ENCODE data around the gene CASKIN1. TPM values are rescaled to one million over a fixed set of nuclear protein-coding genes. Genes with fewer than 3 reads are reported as not detected.

The CASKIN1 gene
- total RNA-seq, 1 experiment from 2014 or later, result 1.0 TPM

DNA sequence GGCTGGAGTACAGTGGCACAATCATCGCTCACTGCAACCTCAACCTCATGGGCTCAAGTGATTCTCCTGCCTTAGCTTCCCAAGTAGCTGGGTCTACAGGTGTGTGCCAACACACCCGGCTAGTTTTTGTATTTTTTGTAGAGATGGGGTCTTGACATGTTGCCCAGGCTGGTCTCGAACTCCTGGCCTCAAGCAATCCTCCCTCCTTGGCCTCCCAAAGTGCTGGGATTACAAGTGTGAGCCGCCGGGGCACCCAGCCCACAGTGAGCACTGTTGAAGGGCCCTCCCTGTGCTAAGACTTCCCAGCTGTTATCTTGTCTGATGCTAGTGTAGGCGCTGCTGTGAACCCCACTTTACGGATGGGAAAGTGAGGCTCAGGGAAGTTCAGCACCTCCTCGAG lies 8.0 kb downstream of the CASKIN1 start:
- H3K36me3 ChIP-seq, result no peaks in the 10 kb centered on the region
- no peaks in the 10 kb centered on the region for H3K9me3 ChIP-seq
- no peaks in the 10 kb centered on the region for H3K27me3 ChIP-seq
- no peak for DNase-seq
- no peak overlapping the region for H3K4me3 ChIP-seq

DNA sequence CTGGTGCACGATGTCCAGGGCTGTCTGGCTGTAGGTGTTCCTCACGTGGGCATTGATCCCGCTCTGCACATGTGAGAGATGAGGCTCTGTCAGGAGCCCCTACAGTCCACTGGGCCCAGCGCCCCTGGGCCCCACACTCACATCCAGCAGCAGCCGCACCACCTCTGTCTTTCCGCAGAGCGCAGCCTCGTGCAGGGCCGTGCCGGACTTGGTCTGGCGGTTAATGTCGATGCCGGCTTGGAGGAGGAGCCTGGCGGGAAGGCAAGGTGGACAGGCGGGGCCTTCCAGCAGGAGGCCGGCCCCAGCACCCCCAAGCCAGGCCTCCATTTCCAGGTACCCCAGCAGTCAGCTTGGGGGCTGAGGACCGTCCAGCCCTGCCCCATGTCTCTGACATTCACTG lies 9.2 kb downstream of the CASKIN1 start:
- Histone ChIP-seq H3K36me3 (peaks cover 3% of the 10 kb centered on the region; the same call in 1 of the 2 replicates), H3K27me3 (no peaks in the 10 kb centered on the region), H3K4me3 (no peak overlapping the region), H3K9me3 (no peaks in the 10 kb centered on the region)
- no peak for DNase-seq

- Histone ChIP-seq H3K36me3 (peaks cover 8% of the 10 kb centered on the region; the same call in 1 of the 2 replicates), H3K9me3 (no peaks in the 10 kb centered on the region), H3K27me3 (no peaks in the 10 kb centered on the region), H3K4me3 (no peak overlapping the region)
- DNase-seq, result no peak
Measured at GRCh38 chr16:2186505-2186904, 9.9 kb downstream of the CASKIN1 start.

GRCh38 chr16:2186064-2186463 lies 10.3 kb downstream of the CASKIN1 start:
- DNase-seq, result no peak
- no peak overlapping the region for H3K4me3 ChIP-seq
- H3K9me3 ChIP-seq, result no peaks in the 10 kb centered on the region
- peaks cover 8% of the 10 kb centered on the region; the same call in 1 of the 2 replicates for H3K36me3 ChIP-seq
- no peaks in the 10 kb centered on the region for H3K27me3 ChIP-seq

DNA sequence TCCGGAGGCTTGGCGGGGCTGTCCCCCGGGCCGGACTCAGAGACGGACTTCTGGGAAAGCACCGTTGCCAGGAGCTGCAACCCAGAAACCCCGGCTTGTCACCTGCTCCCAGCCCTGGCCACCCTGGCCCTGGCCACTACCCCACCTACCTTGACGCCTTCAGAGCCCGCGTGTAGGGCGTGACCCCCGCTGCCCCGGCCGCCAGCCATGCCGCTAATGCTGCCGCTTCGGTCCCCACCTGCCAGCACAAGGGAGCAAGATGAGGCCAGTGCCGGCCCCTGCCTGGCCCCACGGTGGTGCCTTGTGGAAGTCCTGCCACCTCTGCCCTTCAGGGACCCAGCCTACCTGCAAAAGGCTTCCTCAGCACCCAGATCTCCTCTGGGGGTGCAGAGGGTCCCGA lies 11.4 kb downstream of the CASKIN1 start:
- Histone ChIP-seq H3K4me3 (no peak overlapping the region), H3K9me3 (no peaks in the 10 kb centered on the region), H3K27me3 (no peaks in the 10 kb centered on the region), H3K36me3 (peaks cover 8% of the 10 kb centered on the region; the same call in 1 of the 2 replicates)
- no peak for DNase-seq

DNA sequence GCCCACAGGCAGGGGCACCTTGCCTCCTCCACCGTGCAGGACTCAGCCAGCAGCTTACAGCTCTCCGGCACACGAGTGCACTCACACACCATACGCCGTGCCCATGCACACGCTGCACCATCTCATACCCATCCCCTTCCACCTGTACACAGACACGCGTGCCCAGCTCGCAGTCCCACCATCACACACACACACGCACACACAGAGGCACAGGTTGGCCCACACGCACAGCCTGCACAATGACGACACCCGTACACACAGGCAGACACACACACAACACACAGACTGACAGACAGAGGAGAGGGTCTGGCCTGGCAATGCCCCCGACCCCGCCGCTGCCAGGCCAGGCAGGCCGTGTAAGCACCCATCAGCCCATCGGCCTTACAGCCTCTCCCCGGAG lies 12.1 kb downstream of the CASKIN1 start:
- Histone ChIP-seq H3K9me3 (no peaks in the 10 kb centered on the region), H3K36me3 (peaks cover 8% of the 10 kb centered on the region; the same call in 1 of the 2 replicates), H3K4me3 (no peak overlapping the region), H3K27me3 (no peaks in the 10 kb centered on the region)
- no peak for DNase-seq

GRCh38 chr16:2183671-2184070 lies 12.7 kb downstream of the CASKIN1 start:
- Histone ChIP-seq H3K36me3 (peaks cover 8% of the 10 kb centered on the region; the same call in 1 of the 2 replicates), H3K27me3 (no peaks in the 10 kb centered on the region), H3K4me3 (no peak overlapping the region), H3K9me3 (no peaks in the 10 kb centered on the region)
- no peak for DNase-seq

- peaks cover 16% of the 10 kb centered on the region for H3K36me3 ChIP-seq
- no peak for DNase-seq
- no peaks in the 10 kb centered on the region for H3K9me3 ChIP-seq
- no peaks in the 10 kb centered on the region for H3K27me3 ChIP-seq
- no peak overlapping the region for H3K4me3 ChIP-seq
Measured at GRCh38 chr16:2181952-2182351, 14.5 kb downstream of the CASKIN1 start.

DNA sequence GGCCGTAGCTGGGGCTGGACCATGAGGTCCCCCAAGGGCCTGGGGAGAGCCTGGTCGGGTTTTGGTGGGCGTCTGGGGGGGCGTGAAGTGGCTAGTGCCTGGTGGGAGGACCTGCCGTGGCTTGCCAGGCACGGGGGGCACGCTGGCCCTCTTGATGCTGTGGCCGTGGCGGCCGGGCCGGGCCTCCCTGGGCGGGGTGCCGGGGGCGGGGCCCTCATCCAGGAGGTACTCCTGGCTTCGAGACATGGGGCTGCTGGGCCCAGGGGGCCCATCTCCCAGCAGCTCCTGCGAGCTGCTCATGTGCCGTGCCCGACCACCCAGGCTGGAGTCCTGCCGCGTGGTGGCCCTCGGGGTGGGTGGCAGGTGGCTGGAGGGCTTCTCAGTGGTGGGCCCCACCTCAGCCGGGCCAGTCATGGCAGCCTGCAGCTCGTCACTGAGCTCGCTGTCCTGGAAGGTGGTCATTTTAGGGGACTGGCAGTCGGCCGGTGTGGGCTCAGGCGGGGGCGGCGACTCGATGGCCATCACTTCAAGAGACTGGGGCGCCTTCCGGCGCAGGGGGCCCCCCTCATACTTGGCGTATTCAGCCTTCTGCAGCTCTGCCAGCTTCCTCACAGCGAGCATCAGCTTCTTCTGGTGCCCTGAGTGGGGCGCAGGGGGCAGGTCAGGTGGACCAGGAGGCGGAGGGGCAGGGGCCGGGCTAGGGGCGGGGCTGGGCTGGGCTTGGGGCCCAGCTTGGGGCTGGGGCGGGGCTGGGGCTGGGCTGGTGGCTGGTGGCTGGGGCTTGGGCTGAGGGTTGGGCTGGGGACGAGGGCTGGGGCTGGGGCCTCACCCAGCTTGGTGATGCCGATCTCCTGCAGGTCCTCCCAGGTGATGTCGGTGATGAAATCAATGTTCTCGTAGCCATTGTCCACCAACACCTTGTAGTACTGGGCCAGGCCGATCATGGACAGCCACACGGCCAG lies 15.2 kb downstream of the CASKIN1 start:
- Histone ChIP-seq H3K9me3 (no peaks in the 10 kb centered on the region), H3K27me3 (no peaks in the 10 kb centered on the region), H3K36me3 (peaks cover 19% of the 10 kb centered on the region), H3K4me3 (no peak overlapping the region)
- no peak for DNase-seq

DNA sequence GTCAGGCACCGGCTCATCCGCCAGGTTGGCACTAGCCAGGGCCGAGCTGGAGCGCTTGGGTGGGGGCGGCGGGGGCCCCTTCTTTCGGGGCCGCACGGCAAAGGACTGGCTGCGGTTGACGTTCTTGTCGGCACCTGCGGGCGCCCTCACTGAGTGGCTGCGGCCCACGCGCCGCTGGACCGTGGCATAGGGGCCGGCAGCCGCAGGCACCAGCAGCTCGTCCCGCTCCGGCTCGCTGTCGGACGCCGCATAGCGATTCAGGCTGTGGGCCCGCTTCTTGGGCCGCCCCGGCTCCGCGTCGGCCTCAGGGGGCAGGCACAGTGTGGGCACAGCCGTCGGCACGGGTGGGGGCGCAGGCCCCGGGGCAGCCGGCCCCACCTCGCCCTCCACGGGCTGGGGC lies 15.9 kb downstream of the CASKIN1 start:
- no peak for DNase-seq
- no peaks in the 10 kb centered on the region for H3K27me3 ChIP-seq
- peaks cover 26% of the 10 kb centered on the region for H3K36me3 ChIP-seq
- no peak overlapping the region for H3K4me3 ChIP-seq
- no peaks in the 10 kb centered on the region for H3K9me3 ChIP-seq

GRCh38 chr16:2179576-2179975 lies 16.8 kb downstream of the CASKIN1 start:
- H3K9me3 ChIP-seq, result no peaks in the 10 kb centered on the region
- peaks cover 35% of the 10 kb centered on the region for H3K36me3 ChIP-seq
- DNase-seq, result no peak
- H3K27me3 ChIP-seq, result no peaks in the 10 kb centered on the region
- no peak overlapping the region for H3K4me3 ChIP-seq

- Histone ChIP-seq H3K36me3 (peaks cover 40% of the 10 kb centered on the region), H3K27me3 (no peaks in the 10 kb centered on the region), H3K4me3 (no peak overlapping the region), H3K9me3 (no peaks in the 10 kb centered on the region)
- DNase-seq, result no peak
Measured at GRCh38 chr16:2179107-2179501, 17.3 kb downstream of the CASKIN1 start.

DNA sequence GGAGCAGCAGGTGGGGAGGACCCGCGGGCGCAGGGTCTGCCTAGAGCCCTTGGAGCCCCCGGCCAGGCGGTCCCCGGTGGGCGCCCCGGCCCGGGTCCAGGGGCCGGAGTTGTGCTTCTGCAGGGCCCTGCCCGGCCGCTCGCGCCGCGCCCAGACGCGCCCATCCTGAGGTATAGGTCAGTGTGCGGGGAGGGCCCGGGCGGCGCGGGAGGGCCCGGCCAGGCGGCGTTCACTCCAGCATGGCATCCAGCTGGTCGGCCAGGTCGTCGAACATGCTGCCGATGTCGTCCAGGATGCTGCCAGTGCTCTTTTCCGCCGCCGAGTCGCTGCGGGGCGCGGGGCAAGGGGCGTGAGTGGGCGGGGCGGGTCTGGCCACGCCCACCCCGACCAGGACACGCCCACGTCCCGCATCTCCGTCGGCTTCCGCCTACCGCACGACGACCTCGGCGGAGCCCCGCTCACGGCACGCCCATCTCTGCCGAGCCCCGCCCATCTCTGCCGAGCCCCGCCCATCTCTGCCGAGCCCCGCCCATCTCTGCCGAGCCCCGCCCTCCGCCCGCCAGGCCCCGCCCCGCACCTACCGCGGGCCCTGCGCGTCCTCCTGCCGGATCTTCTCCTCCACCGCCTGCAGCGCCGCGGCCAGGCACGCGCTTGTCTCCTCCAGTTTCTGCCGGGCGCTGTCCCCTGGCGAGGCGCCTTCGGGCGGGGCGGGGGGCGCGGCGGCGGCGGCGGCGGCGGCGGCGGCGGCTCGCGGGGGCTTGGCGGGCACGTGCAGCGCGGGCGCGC lies 17.9 kb downstream of the CASKIN1 start:
- no peaks in the 10 kb centered on the region for H3K27me3 ChIP-seq
- H3K4me3 ChIP-seq, result no peak overlapping the region
- H3K36me3 ChIP-seq, result peaks cover 43% of the 10 kb centered on the region
- no peaks in the 10 kb centered on the region for H3K9me3 ChIP-seq
- DNase-seq, result no peak

DNA sequence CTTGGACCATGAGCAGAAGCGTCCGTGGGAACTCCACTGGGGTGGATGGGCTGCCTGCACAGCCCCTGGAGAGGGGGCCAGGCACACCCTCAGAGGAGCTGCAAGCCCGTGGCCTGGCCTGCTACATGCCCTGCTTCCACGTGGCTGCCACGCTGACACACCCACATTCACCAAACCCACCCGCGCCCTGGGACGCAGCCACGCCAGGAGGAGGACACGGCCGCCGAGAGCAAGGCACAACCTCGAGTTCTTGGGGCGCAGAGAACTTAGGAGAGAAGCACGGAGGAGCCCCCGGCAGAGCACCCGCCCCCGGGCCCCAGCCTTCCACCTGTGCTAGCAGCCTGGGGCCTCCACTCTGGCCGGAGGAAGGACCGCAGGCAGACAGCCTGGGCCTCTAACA lies 18.8 kb downstream of the CASKIN1 start:
- no peak for DNase-seq
- H3K4me3 ChIP-seq, result no peak overlapping the region
- peaks cover 46% of the 10 kb centered on the region for H3K36me3 ChIP-seq
- no peaks in the 10 kb centered on the region for H3K27me3 ChIP-seq
- H3K9me3 ChIP-seq, result no peaks in the 10 kb centered on the region

GRCh38 chr16:2177101-2177500 lies 19.3 kb downstream of the CASKIN1 start:
- Histone ChIP-seq H3K36me3 (peaks cover 43% of the 10 kb centered on the region), H3K27me3 (no peaks in the 10 kb centered on the region), H3K9me3 (no peaks in the 10 kb centered on the region), H3K4me3 (no peak overlapping the region)
- no peak for DNase-seq

DNA sequence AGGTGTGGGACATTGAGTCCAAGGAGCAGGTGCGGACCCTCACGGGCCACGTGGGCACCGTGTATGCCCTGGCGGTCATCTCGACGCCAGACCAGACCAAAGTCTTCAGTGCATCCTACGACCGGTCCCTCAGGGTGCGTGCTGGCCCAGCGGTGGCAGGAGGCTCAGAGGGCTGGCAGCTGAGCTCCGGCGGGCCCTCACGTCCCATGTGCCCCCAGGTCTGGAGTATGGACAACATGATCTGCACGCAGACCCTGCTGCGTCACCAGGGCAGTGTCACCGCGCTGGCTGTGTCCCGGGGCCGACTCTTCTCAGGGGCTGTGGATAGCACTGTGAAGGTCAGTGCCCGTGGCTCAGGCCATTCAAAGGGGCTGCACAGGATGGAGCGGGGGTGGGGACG lies 20.4 kb downstream of the CASKIN1 start:
- peaks cover 50% of the 10 kb centered on the region for H3K36me3 ChIP-seq
- H3K4me3 ChIP-seq, result no peak overlapping the region
- no peak for DNase-seq
- H3K9me3 ChIP-seq, result no peaks in the 10 kb centered on the region
- H3K27me3 ChIP-seq, result no peaks in the 10 kb centered on the region

- H3K36me3 ChIP-seq, result peaks cover 56% of the 10 kb centered on the region
- no peak overlapping the region for H3K4me3 ChIP-seq
- no peaks in the 10 kb centered on the region for H3K9me3 ChIP-seq
- H3K27me3 ChIP-seq, result no peaks in the 10 kb centered on the region
- DNase-seq, result no peak
Measured at GRCh38 chr16:2175454-2175853, 21.0 kb downstream of the CASKIN1 start.

All from MG63 (cell line).